Keratinocyte (primary cell): ENCODE results near the gene NPY4R.
"Not testable (repeated sequence)": the region's sequence is repeated elsewhere in the genome, so short reads cannot be mapped to it uniquely, and the experiment has no call there.

Source experiments
- CTCF ChIP-seq, 3 experiments: IDR thresholded peaks in 1 of 3; conservative IDR thresholded peaks in 1 of 3; optimal IDR thresholded peaks in 1 of 3; 2 replicates in 2 of 3; 3 replicates in 1 of 3; pipeline versions ENCODE3 to v1.5.1; 2011; ENCODE audit warnings: low read length in 3 of 3, mild to moderate bottlenecking in 3 of 3, moderate library complexity in 2 of 3, control low read depth in 1 of 3, inconsistent platforms in 1 of 3; ENCODE audit not compliant: insufficient read depth in 2 of 3; ENCODE audit errors: extremely low read depth in 1 of 3
- EZH2 ChIP-seq: IDR thresholded peaks from one replicate; pipeline ENCODE4 v1.6.1; 2012; ENCODE audit warnings: inconsistent platforms, mild to moderate bottlenecking, low read length, moderate library complexity

GRCh38 chr10:46468119-46468809 is 2.5 kb upstream of the NPY4R start:
- not testable (repeated sequence) for TF ChIP-seq CTCF (optimal IDR thresholded peaks at IDR 0.05 in 1 of 3, IDR thresholded peaks at IDR 0.05 in 1 of 3, conservative IDR thresholded peaks at IDR 0.05 in 1 of 3; ENCODE audit: extremely low read depth in 1 of 3, insufficient read depth in 2 of 3, low read length in 3 of 3); EZH2
